ENCODE data around the gene CBX2.
A peak's percentile ranks its signal among the peaks of the same experiment; 100 is the strongest.

The CBX2 gene

DNA sequence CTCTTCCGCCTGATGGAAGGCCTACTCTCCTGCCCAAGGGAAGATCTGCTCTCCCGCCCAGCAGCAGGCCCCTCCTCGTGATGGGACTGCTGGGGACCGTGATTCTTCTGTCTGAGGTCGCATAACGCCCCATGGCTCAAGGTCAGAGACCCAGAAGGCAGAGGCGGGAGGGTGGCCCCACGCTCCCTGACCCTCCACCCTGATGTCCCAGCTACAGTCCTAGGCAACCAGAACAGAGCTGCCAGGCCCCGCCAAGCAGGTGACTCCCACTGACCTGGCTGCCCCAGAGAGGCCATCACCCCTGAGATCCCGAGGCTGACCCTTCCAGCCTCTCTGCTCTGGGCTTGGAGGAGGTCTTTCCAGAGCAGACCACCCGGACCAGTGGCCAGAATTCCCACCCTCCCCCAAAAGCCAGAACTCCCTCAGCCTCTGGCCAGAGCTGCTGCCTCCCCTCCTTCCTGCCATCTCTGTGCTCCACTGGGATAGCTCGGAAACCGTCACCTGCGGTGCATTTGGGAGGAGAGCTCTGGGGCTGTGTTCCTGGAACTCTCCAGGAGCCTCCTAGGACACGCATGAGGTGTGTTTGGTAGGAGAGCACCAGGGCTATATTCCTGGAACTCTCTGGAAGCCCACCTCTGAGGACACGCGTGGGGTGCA, 39.9 kb upstream of the CBX2 start:
- in situ Hi-C loops (cut with HindIII; ENCODE audit: low pct_unique_long_range_greater_than_20kb, low sequenced_read_pairs): no loop called here
- TF ChIP-seq JUND (IDR thresholded peaks at IDR 0.05; ENCODE audit: low read depth): no peak
- DNase-seq (ENCODE audit: low read depth in 1 of 2, low spot score in 1 of 2): no peak

DNA sequence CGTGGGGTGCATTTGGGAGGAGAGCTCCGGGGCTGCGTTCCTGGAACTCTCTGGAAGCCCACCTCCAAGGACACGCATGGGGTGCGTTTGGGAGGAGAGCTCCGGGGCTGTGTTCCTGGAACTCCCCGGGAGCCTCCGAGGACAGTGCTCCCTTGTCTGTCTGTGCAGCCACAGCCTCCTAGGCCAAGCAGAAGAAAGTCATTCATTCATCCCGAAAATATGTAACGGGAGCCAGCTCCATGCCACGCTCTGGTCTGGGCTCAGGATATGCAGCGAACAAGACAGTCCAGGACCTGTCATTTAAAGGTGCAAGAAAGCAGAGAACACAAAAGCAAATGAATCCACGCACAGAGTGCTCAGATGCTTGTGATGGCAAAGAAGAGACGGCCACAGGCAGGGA, 39.3 kb upstream of the CBX2 start:
- DNase-seq (ENCODE audit: low read depth in 1 of 2, low spot score in 1 of 2): no peak
- in situ Hi-C loops (cut with HindIII; ENCODE audit: low pct_unique_long_range_greater_than_20kb, low sequenced_read_pairs): no loop called here
- no peak for TF ChIP-seq JUND (IDR thresholded peaks at IDR 0.05; ENCODE audit: low read depth)

DNA sequence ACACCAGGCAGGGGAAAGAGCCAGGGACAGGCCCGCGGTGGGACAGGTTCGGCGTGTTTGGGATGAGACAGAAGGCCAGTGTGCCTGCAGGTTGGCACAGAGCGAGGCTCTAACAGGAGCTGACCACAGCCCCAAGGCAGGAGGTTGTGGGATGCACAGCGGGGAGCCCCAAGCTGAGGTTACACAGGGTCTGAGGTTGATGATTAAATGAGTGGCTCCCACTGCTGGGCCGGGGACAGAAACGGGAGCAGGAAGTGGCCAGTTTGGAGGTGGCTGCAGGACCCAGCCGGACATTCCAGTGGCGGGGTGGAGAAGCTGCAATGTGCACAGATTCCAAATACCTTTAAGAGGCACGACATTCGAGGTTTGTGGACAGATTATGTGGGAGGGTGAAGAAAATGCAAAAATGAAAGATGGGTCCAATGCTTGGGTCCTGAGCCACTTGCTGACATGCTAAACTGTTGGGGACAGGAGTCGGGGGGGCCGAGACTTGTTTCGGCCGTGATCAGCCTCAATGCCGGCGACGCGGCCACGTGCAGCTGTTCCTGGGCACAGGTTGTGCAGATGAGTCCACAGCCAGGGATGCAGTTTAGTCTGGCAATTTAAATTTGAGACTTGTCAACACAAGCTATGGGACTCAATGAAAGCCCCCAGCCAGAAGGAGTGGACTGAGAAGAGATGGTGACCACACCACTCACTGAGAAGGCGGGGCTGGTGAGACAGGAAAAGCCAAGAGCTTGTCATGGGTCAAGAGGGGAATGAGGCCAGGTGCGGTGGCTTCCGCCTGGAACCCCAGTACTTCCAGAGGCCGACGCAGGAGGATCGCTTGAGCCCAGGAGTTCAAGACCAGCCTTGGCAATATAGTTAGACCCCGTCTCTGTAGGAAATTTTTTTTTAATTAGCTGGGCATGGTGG, 38.5 kb upstream of the CBX2 start:
- peak; percentile 64 to 87 for DNase-seq (ENCODE audit: low read depth in 1 of 2, low spot score in 1 of 2)
- TF ChIP-seq JUND (IDR thresholded peaks at IDR 0.05; ENCODE audit: low read depth): no peak
- in situ Hi-C loops (cut with HindIII; ENCODE audit: low pct_unique_long_range_greater_than_20kb, low sequenced_read_pairs): no loop called here

DNA sequence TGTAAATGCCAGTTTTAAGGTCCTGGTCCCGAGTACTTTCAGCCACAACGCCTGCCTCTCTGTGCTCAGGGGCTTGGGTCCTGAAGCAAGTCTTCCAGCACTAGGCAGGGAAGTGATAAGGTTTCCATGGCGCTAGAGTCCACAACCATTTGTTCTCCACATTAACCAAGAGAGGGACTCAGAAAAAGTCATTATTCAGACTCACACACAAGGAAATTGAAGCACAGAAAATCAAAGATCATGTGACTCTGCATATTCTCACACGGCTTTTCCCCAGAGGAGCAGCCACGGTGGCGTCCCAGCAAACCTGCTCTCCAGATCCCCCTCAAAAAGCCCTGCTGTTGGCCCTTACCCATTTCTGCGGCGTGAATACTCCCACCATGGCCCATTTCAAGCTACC, 37.5 kb upstream of the CBX2 start:
- no peak for TF ChIP-seq JUND (IDR thresholded peaks at IDR 0.05; ENCODE audit: low read depth)
- in situ Hi-C loops (cut with HindIII; ENCODE audit: low pct_unique_long_range_greater_than_20kb, low sequenced_read_pairs): no loop called here
- DNase-seq (ENCODE audit: low read depth in 1 of 2, low spot score in 1 of 2): no peak

DNA sequence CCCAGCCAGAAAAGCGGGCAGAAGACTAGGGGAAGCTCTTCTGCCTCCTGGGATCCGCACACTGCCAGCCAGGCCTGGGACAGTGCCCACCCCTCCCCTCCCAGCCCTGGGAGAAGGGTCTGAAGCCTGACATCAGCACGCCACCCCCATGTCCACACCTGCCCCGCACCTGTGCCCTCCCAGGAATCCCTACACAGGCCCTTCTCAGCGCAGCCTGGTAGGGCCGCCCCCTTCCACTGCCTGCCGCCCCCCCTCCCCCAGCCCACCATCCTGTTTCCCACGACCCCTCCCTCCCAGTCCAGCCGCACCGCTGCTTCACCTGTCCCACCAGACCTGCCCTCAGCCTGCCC, 36.6 kb upstream of the CBX2 start:
- in situ Hi-C loops (cut with HindIII; ENCODE audit: low pct_unique_long_range_greater_than_20kb, low sequenced_read_pairs): no loop called here
- DNase-seq (ENCODE audit: low read depth in 1 of 2, low spot score in 1 of 2): no peak
- TF ChIP-seq JUND (IDR thresholded peaks at IDR 0.05; ENCODE audit: low read depth): no peak

DNA sequence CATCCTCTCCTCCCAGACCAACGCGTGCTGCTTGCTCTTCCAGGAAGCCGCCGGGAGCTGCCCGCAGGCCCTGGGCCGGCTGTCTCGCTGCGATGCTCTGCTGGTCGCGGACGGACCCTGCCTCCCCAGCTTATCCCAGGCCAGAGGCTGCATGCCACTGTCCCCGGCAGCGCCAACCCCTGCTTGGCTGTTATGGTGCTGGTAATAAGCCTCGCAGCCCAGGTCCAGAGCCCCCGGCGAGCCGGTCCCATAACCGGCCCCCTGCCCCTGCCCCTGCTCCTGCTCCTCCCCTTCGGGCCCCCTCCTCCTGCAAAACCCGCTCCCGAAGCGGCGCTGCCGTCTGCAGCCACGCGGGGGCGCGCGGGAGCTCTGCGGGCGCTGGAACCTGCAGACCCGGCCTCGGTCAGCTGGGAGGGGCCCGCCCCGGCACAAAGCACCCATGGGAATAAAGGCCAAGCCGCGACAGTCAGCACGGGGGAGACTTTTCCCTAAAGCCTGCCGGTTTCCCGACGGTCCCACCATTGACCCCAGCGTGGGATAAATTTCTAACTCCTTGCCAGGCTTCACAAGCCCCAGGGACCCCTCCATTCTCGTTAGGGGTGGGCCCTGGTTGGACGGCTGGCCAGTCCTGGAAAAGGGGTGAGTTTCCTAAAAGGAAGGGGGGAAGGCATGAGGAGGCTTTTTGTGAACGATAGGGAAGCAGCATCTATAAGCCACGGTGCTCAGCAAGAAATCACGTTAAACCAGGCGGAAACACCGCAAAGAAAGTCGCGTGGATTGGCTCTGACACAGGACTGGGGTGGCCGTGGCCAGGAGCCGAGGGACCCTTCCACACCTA, 36.0 kb upstream of the CBX2 start:
- TF ChIP-seq JUND (IDR thresholded peaks at IDR 0.05; ENCODE audit: low read depth): no peak
- DNase-seq (ENCODE audit: low read depth in 1 of 2, low spot score in 1 of 2): peak; percentile 83 to 90
- in situ Hi-C loops (cut with HindIII; ENCODE audit: low pct_unique_long_range_greater_than_20kb, low sequenced_read_pairs): no loop called here

DNA sequence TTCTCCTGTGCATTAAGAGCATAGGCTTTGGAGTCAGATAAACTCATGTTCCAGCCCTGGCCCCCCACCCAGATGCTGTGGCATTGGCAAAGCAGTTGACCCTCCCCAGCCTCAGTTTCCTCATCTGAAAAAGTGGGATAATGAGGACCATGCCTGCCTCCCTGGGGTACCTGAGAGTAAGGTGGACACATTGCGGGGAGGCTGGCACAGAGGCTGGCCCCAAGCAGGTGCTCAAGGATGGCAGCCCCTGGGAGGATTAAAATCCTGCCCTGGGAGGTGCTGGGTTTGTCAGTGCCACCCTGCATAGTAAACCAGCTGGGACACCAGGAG, 35.4 kb upstream of the CBX2 start:
- in situ Hi-C loops (cut with HindIII; ENCODE audit: low pct_unique_long_range_greater_than_20kb, low sequenced_read_pairs): no loop called here
- no peak for DNase-seq (ENCODE audit: low read depth in 1 of 2, low spot score in 1 of 2)

DNA sequence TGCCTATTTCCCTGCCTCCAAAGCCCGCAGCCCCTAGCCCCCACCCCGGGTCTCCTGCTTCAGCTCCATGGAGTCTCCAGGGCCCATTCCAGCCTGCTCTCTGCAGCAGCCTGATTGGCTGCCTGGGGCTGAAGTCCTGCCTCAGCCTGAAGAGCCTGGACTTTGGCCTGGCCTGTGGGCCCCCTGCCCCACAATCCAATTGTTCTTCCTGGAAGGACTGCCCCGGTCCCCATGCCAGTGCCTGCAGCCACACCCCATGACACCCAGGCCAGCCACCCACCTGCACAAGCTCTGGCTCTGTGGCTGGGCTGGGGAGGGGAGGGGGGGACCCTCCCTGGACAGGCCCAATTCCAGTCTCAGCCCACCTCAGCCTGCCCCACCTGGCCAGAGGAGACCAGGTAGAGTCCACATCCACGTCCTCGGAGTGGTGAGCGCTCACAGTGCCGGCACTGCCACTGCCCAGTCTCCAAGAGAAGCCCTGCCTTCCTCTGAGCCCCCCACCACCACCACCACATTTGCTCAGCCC, 34.9 kb upstream of the CBX2 start:
- no peak for DNase-seq (ENCODE audit: low read depth in 1 of 2, low spot score in 1 of 2)
- TF ChIP-seq JUND (IDR thresholded peaks at IDR 0.05; ENCODE audit: low read depth): no peak
- in situ Hi-C loops (cut with HindIII; ENCODE audit: low pct_unique_long_range_greater_than_20kb, low sequenced_read_pairs): no loop called here

More for the DNA sequence above, 35.4 kb upstream of the CBX2 start:
- no peak for TF ChIP-seq JUND (IDR thresholded peaks at IDR 0.05; ENCODE audit: low read depth)

DNA sequence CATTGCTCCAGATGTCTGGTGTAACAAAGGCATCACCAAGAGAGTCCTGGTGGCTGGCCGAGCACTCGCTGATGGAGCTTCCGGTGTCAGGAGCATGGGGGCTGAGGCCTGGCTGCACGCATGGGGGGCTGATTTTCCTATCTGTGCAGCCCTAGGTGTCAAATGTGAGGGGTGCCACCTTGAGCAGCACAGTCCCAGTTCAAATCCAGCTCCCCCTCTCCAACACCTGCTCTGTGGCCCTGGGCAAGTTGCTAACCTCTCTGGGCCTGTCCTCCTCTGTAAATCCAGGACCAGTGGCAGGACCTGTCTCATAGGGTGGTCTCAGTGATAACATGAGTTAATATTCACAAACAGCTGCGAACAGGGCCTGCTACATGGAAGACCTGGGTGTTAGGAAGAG, 34.3 kb upstream of the CBX2 start:
- in situ Hi-C loops (cut with HindIII; ENCODE audit: low pct_unique_long_range_greater_than_20kb, low sequenced_read_pairs): no loop called here
- TF ChIP-seq JUND (IDR thresholded peaks at IDR 0.05; ENCODE audit: low read depth): no peak
- no peak for DNase-seq (ENCODE audit: low read depth in 1 of 2, low spot score in 1 of 2)

DNA sequence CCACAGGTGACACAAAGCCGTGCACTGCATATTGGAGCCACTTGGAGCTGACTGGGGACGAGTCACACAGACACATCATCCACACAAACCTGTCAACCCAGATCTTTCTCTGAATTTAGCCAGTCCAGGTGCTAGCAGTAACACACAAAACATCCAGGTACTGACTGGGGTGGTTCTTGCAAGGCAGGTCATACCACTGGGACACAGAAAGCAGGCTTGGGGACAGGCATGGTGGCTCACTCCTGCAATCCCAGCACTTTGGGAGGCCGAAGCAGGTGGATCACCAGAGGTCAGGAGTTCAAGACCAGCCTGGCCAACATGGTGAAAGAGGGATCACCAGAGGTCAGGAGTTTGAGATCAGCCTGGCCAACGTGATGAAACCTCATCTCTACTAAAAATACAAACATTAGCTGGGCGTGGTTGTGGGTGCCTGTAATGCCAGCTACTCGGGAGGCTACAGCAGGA, 32.3 kb upstream of the CBX2 start:
- no peak for TF ChIP-seq JUND (IDR thresholded peaks at IDR 0.05; ENCODE audit: low read depth)
- in situ Hi-C loops (cut with HindIII; ENCODE audit: low pct_unique_long_range_greater_than_20kb, low sequenced_read_pairs): no loop called here
- DNase-seq (ENCODE audit: low read depth in 1 of 2, low spot score in 1 of 2): peak; percentile 26 to 70

DNA sequence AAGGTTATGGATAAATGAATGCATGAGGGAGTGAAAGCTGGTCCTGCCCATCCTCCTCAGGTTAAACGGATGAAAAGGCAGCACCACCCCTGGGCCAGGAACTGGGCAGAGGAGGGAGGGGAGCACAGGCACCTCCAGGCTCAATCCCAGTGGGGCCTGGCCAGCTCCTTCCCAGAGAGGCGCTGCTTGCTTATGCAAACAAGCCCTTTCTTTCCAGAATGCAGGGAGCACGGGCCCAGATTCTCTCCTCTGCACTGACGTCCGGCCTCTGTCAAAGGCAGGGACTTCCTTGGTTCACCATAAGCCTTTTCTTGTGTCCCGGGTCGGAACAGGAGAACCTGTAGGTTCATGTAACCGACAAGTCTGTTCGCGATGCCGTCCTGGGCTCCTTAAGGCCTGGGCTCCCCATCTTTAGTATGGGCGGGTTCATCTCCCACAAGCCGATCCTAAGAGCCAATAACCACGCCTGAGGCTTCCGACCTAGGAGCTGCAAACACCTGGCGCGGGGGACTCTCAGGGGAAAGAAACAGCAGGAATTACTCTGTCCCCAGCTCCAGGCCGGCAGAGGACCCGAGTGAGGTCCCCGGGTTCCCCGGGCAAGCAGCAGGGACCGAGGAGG, 30.9 kb upstream of the CBX2 start:
- DNase-seq (ENCODE audit: low read depth in 1 of 2, low spot score in 1 of 2): peak in 1 of 2 experiments; percentile 51
- no peak for TF ChIP-seq JUND (IDR thresholded peaks at IDR 0.05; ENCODE audit: low read depth)
- in situ Hi-C loops (cut with HindIII; ENCODE audit: low pct_unique_long_range_greater_than_20kb, low sequenced_read_pairs): no loop called here
